K562 treated with DMSO at 1 percent for 48 hours (cell line): ENCODE data around the gene KATNB1. TPM values are rescaled to one million over a fixed set of nuclear protein-coding genes. Genes with fewer than 3 reads are reported as not detected.

Experiments used
- total RNA-seq: library from RNA; unstranded; fragments of 300-600 nt; gene quantifications from 2 replicates; pipeline ENCODE4 v1.2.3, GENCODE V29; 2022; ENCODE audit warnings: low replicate concordance; ENCODE audit errors: extremely low read depth

KATNB1 gene
- not detected in 2 replicates for total RNA-seq

GRCh38 chr16:57735755-57736418, at the start of gene KATNB1:
Gene KATNB1 (plus strand): TSS chr16:57735770. CDS start chr16:57737244, 1,474 bp downstream.

GRCh38 chr16:57694725-57695679, 40.6 kb upstream of the KATNB1 start, which contains the start of gene DRC7:
Gene DRC7 (plus strand): TSS chr16:57694806. CDS start chr16:57697950, 3,144 bp downstream.

GRCh38 chr16:57802341-57803133, 67.0 kb downstream of the KATNB1 start, which contains the start of gene KIFC3:
Gene KIFC3 (minus strand): TSS chr16:57802491. CDS start chr16:57798243, 4,248 bp downstream.

Other genes starting within 250 kb of the KATNB1 start
- not detected in 2 replicates for gene DOK4, start 249.3 kb upstream of the KATNB1 start, total RNA-seq
- gene CCDC102A, start 199.2 kb upstream of the KATNB1 start, total RNA-seq: not detected in 2 replicates
- gene ADGRG5, start 193.1 kb upstream of the KATNB1 start, total RNA-seq: not detected in 2 replicates
- gene ADGRG1, start 107.1 kb upstream of the KATNB1 start, total RNA-seq: not detected in 2 replicates
- gene ADGRG3, start 67.5 kb upstream of the KATNB1 start, total RNA-seq: not detected in 2 replicates
- gene DRC7, start 41.0 kb upstream of the KATNB1 start, total RNA-seq: not detected in 2 replicates
- not detected in 2 replicates for gene KIFC3, start 66.7 kb downstream of the KATNB1 start, total RNA-seq
- gene CNGB1, start 235.4 kb downstream of the KATNB1 start, total RNA-seq: not detected in 2 replicates